Measurements from ENCODE around the gene NACC2.

DNA sequence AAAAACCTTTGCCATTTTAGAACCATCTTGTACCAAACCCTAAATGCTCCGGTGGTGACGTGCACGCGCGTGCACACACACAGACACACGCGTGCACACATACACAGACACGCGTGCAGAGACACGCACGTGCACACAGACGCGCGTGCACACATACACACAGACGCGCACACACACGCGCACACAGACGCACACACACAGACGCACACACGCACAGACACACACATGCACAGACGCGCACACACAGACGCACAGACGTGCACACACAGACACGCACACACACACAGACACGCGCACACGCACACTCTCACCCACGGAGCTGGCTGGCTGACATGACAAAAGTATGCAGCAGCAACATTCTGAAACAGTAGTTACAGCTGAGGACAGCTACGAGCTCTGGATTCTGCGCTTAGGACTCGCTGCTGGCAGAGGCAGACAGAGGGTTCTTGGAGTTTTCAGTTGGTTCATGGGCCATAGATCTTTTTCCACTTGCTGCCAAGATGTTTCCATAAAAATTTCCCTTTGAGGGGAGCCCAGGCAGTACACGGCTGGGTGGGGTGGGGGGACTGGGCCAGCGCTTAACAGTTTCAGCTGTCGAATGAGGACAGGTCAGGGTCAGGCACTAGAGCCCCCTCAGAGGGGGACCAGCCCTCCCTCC lies 87.7 kb downstream of the NACC2 start:
- TF ChIP-seq, protein P1, sequence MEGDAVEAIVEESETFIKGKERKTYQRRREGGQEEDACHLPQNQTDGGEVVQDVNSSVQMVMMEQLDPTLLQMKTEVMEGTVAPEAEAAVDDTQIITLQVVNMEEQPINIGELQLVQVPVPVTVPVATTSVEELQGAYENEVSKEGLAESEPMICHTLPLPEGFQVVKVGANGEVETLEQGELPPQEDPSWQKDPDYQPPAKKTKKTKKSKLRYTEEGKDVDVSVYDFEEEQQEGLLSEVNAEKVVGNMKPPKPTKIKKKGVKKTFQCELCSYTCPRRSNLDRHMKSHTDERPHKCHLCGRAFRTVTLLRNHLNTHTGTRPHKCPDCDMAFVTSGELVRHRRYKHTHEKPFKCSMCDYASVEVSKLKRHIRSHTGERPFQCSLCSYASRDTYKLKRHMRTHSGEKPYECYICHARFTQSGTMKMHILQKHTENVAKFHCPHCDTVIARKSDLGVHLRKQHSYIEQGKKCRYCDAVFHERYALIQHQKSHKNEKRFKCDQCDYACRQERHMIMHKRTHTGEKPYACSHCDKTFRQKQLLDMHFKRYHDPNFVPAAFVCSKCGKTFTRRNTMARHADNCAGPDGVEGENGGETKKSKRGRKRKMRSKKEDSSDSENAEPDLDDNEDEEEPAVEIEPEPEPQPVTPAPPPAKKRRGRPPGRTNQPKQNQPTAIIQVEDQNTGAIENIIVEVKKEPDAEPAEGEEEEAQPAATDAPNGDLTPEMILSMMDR (IDR thresholded peaks at IDR 0.05 in 4 of 5, conservative IDR thresholded peaks at IDR 0.05 in 1 of 5), result no peak
- no peak for TF ChIP-seq POLR2A (IDR thresholded peaks at IDR 0.05)

Measured in gastrocnemius medialis (tissue), 4 donors.